ENCODE results near the gene ALKBH2.
"Not testable (repeated sequence)": the region's sequence is repeated elsewhere in the genome, so short reads cannot be mapped to it uniquely, and the experiment has no call there.

The ALKBH2 gene

DNA sequence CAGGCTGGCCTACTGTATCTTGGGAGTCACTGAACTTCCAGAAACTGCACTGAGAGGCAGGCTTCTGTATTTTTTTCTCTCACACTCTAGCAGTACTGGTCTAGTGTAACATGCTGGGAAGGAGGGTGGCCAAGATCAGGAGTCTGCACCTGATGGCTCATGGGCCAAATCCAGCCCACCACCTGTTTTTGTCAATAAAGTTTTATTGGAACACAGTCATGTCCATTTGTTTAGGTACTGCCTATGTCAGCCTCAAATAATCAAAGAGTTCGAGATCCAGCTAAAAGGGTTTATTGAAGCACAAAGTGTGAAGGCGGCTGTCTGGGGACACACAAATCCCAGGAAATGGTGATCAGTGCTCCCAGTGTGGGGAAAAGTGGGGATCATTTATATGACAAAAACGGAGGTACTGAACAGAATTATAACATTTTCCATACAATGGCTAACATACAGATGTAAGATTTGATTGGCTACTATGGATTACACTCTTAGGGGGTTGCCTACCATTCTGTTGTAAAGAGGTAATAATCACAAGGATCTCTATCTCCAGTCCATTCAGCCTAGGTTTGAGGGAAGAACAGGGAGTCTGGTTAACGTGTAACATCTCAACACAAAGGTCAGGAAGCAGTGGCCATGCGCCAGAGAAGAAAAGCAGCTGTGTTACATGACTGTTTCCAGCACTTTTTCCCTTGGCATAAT lies 28.0 kb downstream of the ALKBH2 start:
- DNase-seq = no peak

DNA sequence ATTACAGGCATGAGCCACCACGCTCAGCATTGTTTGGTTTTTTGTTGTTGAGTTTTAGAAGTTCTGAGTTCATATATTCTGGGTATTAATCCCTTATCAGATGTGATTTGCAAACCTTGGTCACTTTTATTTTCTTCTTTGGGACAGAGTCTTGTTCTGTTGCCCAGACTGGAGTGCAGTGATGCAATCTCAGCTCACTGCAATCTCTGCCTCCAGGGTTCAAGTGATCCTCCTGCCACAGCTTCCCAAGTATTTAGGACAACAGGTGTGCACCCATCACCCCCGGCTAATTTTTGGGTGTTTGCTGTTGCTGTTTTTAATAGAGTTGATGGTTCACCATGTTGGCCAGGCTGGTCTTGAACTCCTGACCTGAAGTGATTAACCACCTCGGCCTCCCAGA lies 29.1 kb downstream of the ALKBH2 start:
- DNase-seq = no peak

DNA sequence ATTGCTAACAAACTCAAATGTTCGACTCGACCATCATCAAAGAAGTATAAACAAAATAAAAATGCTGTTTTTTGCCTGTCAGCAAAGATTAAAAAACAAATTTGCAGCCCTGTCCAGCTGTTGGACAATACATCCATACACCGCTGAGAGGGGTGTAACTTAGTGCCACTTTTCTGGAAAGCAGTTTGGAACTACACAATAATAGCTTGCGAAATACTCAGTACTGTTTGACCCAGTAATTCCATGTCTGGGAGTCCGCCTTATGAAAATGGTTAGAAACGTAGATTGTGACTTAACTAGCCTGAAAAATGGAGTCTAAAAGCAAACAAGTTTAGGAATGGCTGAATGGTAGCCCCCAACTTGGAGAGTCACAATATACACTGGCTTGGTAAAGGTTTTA lies 34.5 kb downstream of the ALKBH2 start:
- no peak for DNase-seq

DNA sequence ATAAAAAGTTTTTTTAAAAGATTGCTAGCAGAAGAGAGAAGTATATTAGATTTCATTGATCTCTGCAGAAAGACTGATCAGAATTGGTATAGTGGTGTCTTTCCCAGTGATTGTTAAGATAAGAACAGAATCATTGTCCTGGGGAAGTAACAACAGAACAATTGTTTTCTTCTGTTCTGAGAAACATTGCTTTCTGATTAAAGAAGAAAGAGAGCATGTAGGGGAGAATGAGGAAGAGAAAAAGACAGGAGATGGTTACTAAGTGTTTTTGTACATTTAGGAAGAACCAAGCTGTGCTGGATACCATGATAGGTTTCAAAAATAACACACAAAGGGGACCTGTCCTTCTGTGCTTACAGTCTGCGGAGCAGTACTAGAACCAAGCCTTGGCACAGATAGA lies 35.9 kb downstream of the ALKBH2 start:
- DNase-seq = peak; percentile 23

DNA sequence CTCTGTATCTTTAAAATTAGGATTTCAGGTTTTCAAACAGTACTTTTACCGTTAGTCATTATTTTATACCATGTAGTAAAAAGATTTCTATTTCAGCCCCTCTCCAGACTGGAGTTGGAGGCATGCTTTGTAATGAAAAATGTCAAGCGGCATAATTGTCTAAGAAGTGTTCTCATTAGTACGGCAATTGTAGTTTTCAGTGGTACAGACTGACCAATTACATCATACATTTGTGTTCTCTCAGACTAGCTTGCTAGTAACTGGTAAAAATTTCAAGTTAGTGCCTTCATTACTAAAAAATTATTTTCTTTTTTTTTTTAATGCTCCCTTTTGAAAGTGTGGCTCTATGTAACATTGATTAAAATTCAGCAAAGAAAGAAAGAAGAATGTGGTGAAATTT lies 36.4 kb downstream of the ALKBH2 start:
- peak; percentile 27 for DNase-seq

DNA sequence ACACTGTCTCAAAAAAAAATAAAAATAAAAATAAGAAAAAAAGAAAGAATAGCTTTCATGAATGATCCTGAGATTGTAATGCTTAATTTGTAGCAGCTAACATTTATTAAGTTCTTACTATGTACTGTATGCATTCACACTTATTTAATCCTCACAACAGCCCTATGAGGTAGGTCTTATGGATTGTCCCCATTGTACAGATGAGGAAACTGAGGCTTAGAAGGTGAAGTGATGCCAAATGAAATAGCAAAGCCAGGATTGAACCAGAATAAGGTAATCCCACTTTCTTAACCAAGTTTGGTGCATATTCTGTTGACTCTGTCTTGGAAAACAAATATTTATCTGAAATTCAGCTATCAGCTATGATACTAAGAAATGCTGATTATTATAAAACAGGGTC lies 38.8 kb downstream of the ALKBH2 start:
- no peak for DNase-seq

DNA sequence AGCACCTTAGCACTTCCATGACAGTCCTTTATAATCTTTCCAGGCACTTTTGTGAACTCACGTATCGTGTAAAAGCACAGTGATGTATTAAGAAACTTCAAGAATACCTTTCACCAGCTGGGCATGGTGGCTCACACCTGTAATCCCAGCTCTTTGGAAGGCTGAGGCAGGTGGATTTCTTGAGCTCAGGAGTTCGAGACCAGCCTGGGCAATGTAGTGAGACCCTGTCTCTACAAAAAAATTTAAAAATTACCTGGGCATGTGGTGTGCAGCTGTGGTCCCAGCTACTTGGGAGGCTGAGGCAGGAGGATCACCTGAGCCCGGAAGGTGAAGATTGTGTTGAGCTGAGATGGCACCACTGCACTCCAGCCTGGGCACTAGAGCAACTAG lies 39.2 kb downstream of the ALKBH2 start:
- DNase-seq = not testable (repeated sequence)

DNA sequence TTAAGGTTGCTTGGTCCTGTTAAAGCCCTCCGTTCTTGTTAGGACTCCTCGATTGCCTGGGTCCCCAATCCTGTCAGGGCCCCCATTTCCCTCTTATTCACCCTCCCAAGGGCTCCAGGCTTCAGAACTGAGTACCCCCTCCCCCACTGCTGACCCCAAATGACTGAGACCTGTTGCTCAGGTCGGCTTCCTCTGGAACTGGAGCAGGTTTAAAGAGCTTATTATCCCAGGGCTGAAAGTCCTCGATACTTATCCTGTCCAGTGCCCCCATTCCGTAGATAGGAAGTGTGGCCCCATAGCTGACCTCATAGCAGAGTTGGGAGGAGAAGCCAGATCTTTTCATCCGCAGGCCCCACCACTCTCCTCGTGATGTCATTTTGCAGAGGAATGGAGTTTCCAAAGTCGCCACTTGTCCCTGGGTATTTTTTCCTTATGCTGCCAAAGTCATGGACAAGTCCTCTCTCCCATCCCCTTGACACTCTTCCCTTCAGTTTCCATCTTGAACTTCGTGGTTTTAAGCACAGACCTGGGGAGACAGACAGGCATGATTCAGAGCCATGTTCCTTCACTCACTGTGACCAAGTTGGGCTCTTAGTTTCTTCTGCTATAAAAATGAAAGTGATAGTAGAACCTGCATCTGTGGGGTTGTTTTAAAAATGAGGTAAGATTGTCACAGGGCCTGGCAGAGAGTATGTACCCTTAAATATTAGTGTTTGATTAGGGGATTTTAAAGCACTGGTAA lies 39.7 kb downstream of the ALKBH2 start:
- DNase-seq = peak; percentile 57

DNA sequence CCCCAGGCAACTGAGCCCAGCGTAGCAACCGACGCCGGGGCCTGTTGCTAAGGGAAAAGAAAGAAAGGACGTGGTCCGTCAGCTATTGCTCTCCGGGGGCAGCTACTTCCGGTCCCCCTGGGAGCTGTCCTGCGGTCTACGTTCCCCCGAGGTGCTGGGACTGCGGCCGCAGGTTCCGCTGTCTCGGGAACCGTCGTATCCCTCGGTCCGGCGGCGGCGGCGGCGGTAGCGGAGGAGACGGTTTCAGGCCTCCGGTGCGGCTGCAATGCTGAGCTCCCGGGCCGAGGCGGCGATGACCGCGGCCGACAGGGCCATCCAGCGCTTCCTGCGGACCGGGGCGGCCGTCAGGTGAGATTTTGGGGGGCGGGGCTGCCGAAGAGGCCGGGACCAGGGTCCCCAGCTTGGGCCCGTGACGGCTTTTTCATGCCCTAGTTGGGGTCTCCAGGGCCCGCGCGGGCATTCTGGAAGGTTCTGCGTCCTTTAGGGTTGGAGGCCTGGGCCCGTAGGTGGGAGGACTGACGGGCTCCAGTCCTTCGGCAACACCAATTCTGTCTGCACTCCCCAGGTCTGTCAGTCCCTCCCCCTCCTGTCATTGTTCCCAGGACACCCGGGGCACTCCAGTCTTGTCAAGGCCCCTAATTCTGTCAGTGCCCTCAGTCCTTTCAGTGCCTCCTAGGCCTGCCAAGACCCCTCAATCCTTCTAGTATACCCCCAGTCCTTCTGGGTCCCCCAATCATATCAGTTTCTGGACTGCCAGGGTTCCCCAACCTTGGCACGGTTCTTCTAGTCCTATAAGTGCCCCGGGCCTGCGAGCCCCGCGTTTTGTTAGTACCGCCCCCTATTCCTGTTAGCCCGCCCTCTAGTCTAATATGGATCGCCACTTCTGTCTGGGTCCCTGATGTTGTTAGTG lies 40.6 kb downstream of the ALKBH2 start, which contains the start of gene USP30:
USP30 (plus strand) TSS at position 163 of the 910 bp plus-strand sequence; CDS start at position 266, 103 bp downstream.
- DNase-seq = peak; percentile 88

DNA sequence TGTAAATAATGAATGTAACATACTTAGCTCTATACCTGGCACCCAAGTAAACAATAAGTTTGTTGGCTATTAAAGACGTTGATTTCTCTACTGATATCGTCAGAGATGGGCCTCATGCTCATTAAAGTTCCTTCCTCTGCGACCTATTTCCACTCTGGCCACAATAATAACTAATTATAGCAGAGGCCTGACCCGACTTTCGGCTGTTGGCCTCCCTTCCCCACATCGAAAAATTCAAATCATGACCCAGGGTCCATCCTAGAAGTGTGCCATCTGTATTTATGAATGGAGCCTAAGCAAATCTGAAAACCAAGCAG lies 41.2 kb downstream of the ALKBH2 start:
- no peak for DNase-seq

DNA sequence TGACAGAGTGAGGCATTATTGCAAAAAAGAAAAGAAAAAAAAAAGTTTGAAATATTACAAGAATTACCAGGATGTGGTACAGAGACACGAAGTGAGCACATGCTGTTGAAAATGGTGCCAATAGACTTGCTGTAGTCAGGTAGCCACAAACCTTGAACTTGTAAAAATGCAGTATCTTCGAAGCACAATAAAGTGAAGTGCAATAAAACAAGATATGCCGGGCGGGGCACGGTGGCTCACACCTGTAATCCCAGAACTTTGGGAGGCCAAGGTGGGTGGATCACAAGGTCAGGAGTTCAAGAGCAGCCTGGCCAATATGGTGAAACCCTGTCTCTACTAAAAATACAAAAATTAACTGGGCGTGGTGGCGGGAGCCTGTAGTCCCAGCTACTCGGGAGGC lies 43.5 kb downstream of the ALKBH2 start:
- DNase-seq = not testable (repeated sequence)

DNA sequence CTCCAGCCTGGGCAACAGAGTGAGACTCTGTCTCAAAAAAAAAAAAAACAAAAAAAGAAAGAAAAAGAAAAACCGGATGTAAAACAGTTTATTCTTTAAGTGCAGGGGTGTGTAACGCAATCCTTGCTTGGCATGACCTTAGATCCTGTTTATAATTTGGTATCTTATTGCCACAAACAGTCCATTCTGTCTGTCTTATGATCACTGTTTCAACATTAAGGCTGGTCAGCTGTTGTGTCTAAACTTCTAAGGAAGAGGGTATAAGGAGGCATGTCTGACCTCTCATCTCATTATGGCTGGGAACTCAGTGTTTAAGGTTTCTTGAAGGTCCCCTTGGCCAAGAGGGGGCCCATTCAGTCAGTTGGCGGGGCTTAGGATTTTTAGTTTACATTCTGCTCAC lies 44.6 kb downstream of the ALKBH2 start:
- DNase-seq = not testable (repeated sequence)

DNA sequence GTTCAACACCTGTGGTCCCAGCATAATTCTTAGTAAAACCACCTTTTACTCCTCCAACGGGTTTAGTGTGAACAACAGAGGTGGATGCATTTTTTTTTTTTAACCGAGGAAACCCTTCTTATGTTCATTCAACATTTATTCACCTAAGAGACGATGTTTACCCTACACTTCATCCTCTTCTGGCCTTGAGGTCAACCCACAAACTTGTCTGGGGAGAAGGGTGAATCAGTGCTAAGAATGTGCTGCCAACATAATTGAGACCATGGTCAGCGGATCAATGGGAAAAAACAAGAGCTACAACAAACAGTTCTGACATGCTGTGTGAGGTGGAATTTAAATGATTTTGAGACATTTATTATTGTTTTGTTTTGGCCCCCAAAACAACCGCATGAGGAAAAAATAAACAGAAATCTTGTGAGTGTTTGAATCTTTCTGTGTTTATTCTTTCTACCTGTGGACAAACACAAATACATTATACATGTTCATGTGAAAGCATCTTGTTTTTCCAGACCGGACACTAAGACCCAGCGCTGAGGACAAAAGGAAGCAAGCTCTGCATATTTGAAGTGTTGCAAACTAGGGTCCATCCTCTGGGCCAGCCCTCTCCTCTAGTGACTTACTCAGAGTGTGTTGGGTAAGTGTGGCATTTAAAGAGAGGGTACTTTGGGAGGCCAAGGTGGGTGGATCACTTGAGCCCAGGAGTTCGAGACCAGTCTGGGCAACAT lies 46.0 kb downstream of the ALKBH2 start:
- no peak for DNase-seq

DNA sequence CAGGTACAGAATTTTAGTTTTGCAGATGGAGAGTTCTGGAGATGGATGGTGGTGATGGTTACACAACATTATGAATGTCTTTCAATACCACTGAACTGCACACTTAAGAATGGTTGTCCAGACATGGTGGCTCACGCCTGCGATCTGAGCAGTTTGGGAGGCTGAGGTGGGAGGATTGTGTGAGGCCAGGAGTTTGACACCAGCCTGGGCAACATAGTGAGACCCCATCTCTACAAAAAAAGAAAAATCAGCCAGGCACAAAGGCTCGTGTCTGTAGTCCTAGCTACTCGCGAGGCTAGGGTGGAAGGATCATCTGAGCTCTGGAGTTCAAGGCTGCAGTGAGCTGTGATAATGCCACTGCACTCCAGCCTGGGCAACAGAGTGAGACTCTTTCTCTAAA lies 49.0 kb downstream of the ALKBH2 start:
- no peak for DNase-seq
